Activated CD4-positive, CD25-positive, alpha-beta regulatory T cell treated with anti-CD3 and anti-CD28 coated beads, Interleukin-2, amount 50 U/mL, for 72 hours (primary cell): Measurements from ENCODE around the gene AADACL3.
"Not testable (repeated sequence)": the region's sequence is repeated elsewhere in the genome, so short reads cannot be mapped to it uniquely, and the experiment has no call there.

Source experiments
- DNase-seq: peaks from one replicate; pipeline ENCODE4 v3.0.0; 2021

Gene AADACL3

GRCh38 chr1:12714710-12715475 lies 1.0 kb upstream of the AADACL3 start:
- no peak for DNase-seq

GRCh38 chr1:12717301-12717838 lies 1.5 kb downstream of the AADACL3 start:
- DNase-seq = no peak

GRCh38 chr1:12722626-12723025 lies 6.7 kb downstream of the AADACL3 start:
- DNase-seq = no peak

- DNase-seq = no peak
Measured at GRCh38 chr1:12728391-12728790, 12.5 kb downstream of the AADACL3 start.

GRCh38 chr1:12730156-12730555 lies 14.2 kb downstream of the AADACL3 start:
- no peak for DNase-seq

- DNase-seq = not testable (repeated sequence)
Measured at GRCh38 chr1:12731084-12731483, 15.2 kb downstream of the AADACL3 start.

- no peak for DNase-seq
Measured at GRCh38 chr1:12734651-12735050, 18.7 kb downstream of the AADACL3 start.

- no peak for DNase-seq
Measured at GRCh38 chr1:12738934-12739333, 23.0 kb downstream of the AADACL3 start.

GRCh38 chr1:12739613-12740012 lies 23.7 kb downstream of the AADACL3 start:
- no peak for DNase-seq

GRCh38 chr1:12741946-12742345 lies 26.0 kb downstream of the AADACL3 start:
- no peak for DNase-seq

- no peak for DNase-seq
Measured at GRCh38 chr1:12745126-12745991, 29.4 kb downstream of the AADACL3 start.

GRCh38 chr1:12745992-12746323 lies 30.0 kb downstream of the AADACL3 start, which contains the start of gene CFAP107:
CFAP107 (plus strand) TSS chr1:12746200; CDS start chr1:12746431, 231 bp downstream.
- DNase-seq = no peak

GRCh38 chr1:12748778-12749355 lies 33.0 kb downstream of the AADACL3 start:
- no peak for DNase-seq

GRCh38 chr1:12754738-12755137 lies 38.8 kb downstream of the AADACL3 start:
- no peak for DNase-seq

GRCh38 chr1:12756273-12756672 lies 40.4 kb downstream of the AADACL3 start:
- DNase-seq = no peak

GRCh38 chr1:12756768-12757413 lies 41.0 kb downstream of the AADACL3 start:
- no peak for DNase-seq

GRCh38 chr1:12757836-12758235 lies 41.9 kb downstream of the AADACL3 start:
- no peak for DNase-seq

- DNase-seq = no peak
Measured at GRCh38 chr1:12760256-12760795, 44.4 kb downstream of the AADACL3 start.

GRCh38 chr1:12761781-12762180 lies 45.9 kb downstream of the AADACL3 start:
- DNase-seq = no peak

- DNase-seq = no peak
Measured at GRCh38 chr1:12762766-12763165, 46.9 kb downstream of the AADACL3 start.

GRCh38 chr1:12763479-12763878 lies 47.6 kb downstream of the AADACL3 start:
- no peak for DNase-seq

GRCh38 chr1:12764016-12764415 lies 48.1 kb downstream of the AADACL3 start:
- DNase-seq = no peak

GRCh38 chr1:12769031-12769430 lies 53.1 kb downstream of the AADACL3 start:
- no peak for DNase-seq
